Stomach (tissue), 9 donors: ENCODE results near the gene SPATA19. TPM values are rescaled to one million over a fixed set of nuclear protein-coding genes. Genes with fewer than 3 reads are reported as not detected.

Experiments used
- DNase-seq, 2 donors: peaks; one replicate each; pipeline versions ENCODE4 v3.0.0 to v3.0.0-alpha.2; 2013 to 2019
- H3K27ac ChIP-seq, 5 donors: fragments of 200-600 bp in 4 of 5; sonication (generic) in 4 of 5; one replicate each; pipeline ENCODE4 v1.5.1; 2013 to 2019; ENCODE audit warnings: mild to moderate bottlenecking in 1 of 5, moderate library complexity in 1 of 5
- H3K27me3 ChIP-seq, 3 donors: fragments of 200-600 bp; sonication (generic); one replicate each; pipeline ENCODE4 v1.5.1; 2017 to 2019; ENCODE audit warnings: mixed run types in 1 of 3
- H3K36me3 ChIP-seq, 4 donors: fragments of 200-600 bp; sonication (generic); 1 replicate in 3 of 4; 2 replicates in 1 of 4; pipeline ENCODE4 v1.5.1; 2016 to 2019
- H3K4me1 ChIP-seq, 4 donors: fragments of 200-600 bp; sonication (generic); one replicate each; pipeline ENCODE4 v1.5.1; 2016 to 2019
- H3K4me3 ChIP-seq, 4 donors: fragments of 200-600 bp; sonication (generic) in 3 of 4; one replicate each; pipeline ENCODE4 v1.5.1; 2016 to 2019; ENCODE audit warnings: mild to moderate bottlenecking in 1 of 4
- H3K9me3 ChIP-seq, 4 donors: fragments of 200-600 bp; sonication (generic); one replicate each; pipeline ENCODE4 v1.5.1; 2016 to 2019
- EP300 ChIP-seq: sonication (generic); formaldehyde crosslinking; IDR thresholded peaks from one replicate; pipeline ENCODE4 v1.6.1; 2017; ENCODE audit warnings: antibody characterized with exemption
- POLR2A ChIP-seq, 4 donors: fragments of 450-650 bp; IDR thresholded peaks; one replicate each; pipeline ENCODE4 v1.6.1; 2016; ENCODE audit warnings: antibody characterized with exemption in 4 of 4, control low read depth in 2 of 4, mild to moderate bottlenecking in 1 of 4, moderate library complexity in 1 of 4
- POLR2AphosphoS5 ChIP-seq, 3 donors: sonication (generic); formaldehyde crosslinking; IDR thresholded peaks; one replicate each; pipeline ENCODE4 v1.6.1; 2016; ENCODE audit warnings: antibody characterized with exemption in 3 of 3
- WGBS, 5 donors: extraction: QIAGEN DNeasy Blood & Tissue Kit in 3 of 5; methylation state at CpG; one replicate each; pipeline versions ENCODE4 v1.1.5 to v1.1.7; 2013 to 2018; 5-methylcytosine and 5-hydroxymethylcytosine counted together
- intact Hi-C: fragments of 100-400 bp; cut with DNase I; formaldehyde crosslinking; loops from one replicate; pipeline ENCODE4 v1.15.1; 2023; ENCODE audit warnings: low total_unique reads
- polyA plus RNA-seq, 3 donors: library from polyadenylated mRNA; stranded (reverse); fragments of 200-250 nt; gene quantifications; one replicate each; pipeline ENCODE4 v1.2.3, GENCODE V29; 2013
- total RNA-seq, 5 donors: library from RNA; depleted of rRNA; stranded (reverse); fragments of >200 nt; gene quantifications; one replicate each; pipeline versions ENCODE4 v1.1.0 to v1.2.3, GENCODE V29; 2014 to 2016
- TF ChIP-seq, protein P1 (sequence below), 7 experiments: fragments of 450-650 bp in 4 of 7; fragments of 200-600 bp in 3 of 7; sonication (generic) in 3 of 7; IDR thresholded peaks; one replicate each; pipeline ENCODE4 v1.5.1; 2016 to 2019; ENCODE audit warnings: antibody characterized with exemption in 7 of 7, control low read depth in 2 of 7, mild to moderate bottlenecking in 1 of 7
- donor health status: healthy with polysubstance abuse.
- donor health status: Bipolar disorder and iron deficiency.
- donor health status: healthy.

The SPATA19 gene
- total and polyA plus RNA-seq, 8 donors = 0.23 TPM; not detected in 7

DNA sequence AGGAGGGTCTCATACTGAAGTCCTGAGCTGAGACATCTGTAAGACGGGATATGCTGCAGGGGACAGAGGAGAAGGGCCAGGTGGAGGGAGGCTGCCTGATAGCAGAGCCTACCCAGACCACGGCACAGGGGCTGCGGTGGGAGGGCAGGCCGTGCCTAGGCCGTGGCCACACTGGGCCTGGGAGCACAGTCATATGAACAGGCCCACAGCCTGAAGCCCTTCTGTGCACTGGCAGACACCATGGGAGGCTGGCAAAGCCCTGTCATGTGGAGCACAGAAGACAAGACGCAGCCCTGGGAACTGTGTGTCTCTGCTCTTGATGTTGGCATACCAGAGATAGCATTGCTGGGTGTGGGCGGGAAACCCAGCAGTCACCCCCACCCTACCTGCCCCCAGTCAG is 3.3 kb downstream of the SPATA19 start:
- intact Hi-C loops = no loop called here
- peaks cover 0 to 12% (median 7%) of the 10 kb centered on the region in 3 donors for H3K27me3 ChIP-seq
- 62 to 76% (median 67%) methylated on average over 5 to 7 of the region's 7 CpGs for WGBS, 5 donors
- peaks cover 0 to 10% (median 8%) of the 10 kb centered on the region in 4 donors for H3K9me3 ChIP-seq
- no peak overlapping the region for H3K4me3 ChIP-seq
- DNase-seq = no peak
- no peak for TF ChIP-seq POLR2A (IDR thresholded peaks at IDR 0.05)
- TF ChIP-seq, protein P1, sequence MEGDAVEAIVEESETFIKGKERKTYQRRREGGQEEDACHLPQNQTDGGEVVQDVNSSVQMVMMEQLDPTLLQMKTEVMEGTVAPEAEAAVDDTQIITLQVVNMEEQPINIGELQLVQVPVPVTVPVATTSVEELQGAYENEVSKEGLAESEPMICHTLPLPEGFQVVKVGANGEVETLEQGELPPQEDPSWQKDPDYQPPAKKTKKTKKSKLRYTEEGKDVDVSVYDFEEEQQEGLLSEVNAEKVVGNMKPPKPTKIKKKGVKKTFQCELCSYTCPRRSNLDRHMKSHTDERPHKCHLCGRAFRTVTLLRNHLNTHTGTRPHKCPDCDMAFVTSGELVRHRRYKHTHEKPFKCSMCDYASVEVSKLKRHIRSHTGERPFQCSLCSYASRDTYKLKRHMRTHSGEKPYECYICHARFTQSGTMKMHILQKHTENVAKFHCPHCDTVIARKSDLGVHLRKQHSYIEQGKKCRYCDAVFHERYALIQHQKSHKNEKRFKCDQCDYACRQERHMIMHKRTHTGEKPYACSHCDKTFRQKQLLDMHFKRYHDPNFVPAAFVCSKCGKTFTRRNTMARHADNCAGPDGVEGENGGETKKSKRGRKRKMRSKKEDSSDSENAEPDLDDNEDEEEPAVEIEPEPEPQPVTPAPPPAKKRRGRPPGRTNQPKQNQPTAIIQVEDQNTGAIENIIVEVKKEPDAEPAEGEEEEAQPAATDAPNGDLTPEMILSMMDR (IDR thresholded peaks at IDR 0.05) = no peak
- no peak for TF ChIP-seq POLR2AphosphoS5 (IDR thresholded peaks at IDR 0.05)
- no peak for TF ChIP-seq EP300
- H3K36me3 ChIP-seq = no peaks in the 10 kb centered on the region
- no peaks in the 10 kb centered on the region for H3K4me1 ChIP-seq
- H3K27ac ChIP-seq = no peak overlapping the region

DNA sequence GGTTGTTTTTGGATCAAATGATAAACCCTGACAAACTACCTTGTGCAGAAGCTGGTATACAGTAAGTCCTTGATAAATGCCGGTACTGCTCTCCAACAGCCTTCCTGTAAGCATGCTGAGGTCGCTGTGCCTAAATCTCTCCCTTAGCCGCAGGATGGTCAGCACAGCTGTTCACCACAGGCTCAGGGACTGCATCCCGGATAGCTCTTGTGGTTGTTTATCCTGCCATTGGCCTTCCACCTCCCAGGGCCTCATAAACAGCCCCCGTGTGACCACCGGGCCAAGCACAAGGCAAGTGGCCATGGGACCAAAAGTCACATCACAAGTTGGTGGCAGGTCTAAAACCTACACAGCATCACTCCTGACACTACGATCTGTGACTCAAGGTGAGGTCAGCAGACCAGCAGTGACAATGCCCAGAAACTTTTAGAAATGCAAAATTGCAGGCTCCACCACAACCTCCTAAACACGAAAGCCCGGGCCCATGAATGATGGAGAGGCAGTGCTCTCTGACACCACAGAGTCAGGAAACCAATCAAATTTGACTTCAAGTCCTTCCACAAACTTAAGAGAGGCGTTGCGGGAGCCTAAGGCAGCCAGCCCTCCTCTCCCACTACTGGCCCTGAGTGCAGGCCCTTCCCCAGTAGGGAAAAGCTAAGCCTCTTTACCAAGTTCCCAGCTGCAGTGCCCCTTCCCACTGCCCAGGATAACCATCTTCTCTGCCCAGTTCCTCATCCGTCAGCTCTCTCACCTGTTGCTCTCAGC is 3.9 kb downstream of the SPATA19 start:
- Histone ChIP-seq H3K4me3 (no peak overlapping the region), H3K4me1 (no peaks in the 10 kb centered on the region), H3K36me3 (no peaks in the 10 kb centered on the region), H3K9me3 (peaks cover 0 to 10% (median 8%) of the 10 kb centered on the region in 4 donors), H3K27me3 (peaks cover 0 to 15% (median 7%) of the 10 kb centered on the region in 3 donors), H3K27ac (no peak overlapping the region)
- TF ChIP-seq POLR2A (IDR thresholded peaks at IDR 0.05) = no peak
- TF ChIP-seq, protein P1 (IDR thresholded peaks at IDR 0.05) = no peak
- TF ChIP-seq EP300 = no peak
- no peak for TF ChIP-seq POLR2AphosphoS5 (IDR thresholded peaks at IDR 0.05)
- 64 to 76% (median 73%) methylated on average over 12 of the region's 12 CpGs for WGBS, 5 donors
- intact Hi-C loops = no loop called here
- no peak for DNase-seq

DNA sequence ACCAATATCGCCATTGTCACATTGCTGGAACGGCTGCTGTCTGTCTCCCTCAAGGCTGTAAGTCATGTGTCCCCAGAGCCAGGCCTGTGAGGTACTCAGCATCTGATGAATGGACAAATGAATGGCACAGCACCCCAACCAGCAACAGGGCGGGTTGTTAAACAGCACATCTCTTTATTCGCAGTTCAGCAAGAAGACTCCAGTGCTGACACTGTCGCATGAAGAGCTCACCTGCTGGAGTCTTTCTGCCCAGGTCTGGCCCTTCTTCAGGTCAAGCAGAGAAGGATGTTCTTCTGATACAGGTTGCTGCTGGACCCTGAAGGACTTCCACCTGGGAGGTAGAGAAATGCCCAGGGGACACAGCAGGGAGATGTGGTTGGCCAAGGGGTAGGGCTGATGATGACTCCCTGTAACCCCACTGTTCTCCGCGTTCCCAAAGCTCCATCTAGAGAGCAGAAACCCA is 4.8 kb downstream of the SPATA19 start:
- intact Hi-C loops = no loop called here
- Histone ChIP-seq H3K36me3 (no peaks in the 10 kb centered on the region), H3K4me1 (no peaks in the 10 kb centered on the region), H3K9me3 (peaks cover 0 to 10% (median 8%) of the 10 kb centered on the region in 4 donors), H3K27me3 (peaks cover 0 to 19% (median 7%) of the 10 kb centered on the region in 3 donors), H3K27ac (no peak overlapping the region), H3K4me3 (no peak overlapping the region)
- WGBS, 5 donors = 84 to 90% (median 88%) methylated on average over 7 of the region's 7 CpGs
- TF ChIP-seq EP300 (no peak), POLR2A (IDR thresholded peaks at IDR 0.05) (no peak), POLR2AphosphoS5 (IDR thresholded peaks at IDR 0.05) (no peak)
- TF ChIP-seq, protein P1 (IDR thresholded peaks at IDR 0.05) = no peak
- DNase-seq = no peak

DNA sequence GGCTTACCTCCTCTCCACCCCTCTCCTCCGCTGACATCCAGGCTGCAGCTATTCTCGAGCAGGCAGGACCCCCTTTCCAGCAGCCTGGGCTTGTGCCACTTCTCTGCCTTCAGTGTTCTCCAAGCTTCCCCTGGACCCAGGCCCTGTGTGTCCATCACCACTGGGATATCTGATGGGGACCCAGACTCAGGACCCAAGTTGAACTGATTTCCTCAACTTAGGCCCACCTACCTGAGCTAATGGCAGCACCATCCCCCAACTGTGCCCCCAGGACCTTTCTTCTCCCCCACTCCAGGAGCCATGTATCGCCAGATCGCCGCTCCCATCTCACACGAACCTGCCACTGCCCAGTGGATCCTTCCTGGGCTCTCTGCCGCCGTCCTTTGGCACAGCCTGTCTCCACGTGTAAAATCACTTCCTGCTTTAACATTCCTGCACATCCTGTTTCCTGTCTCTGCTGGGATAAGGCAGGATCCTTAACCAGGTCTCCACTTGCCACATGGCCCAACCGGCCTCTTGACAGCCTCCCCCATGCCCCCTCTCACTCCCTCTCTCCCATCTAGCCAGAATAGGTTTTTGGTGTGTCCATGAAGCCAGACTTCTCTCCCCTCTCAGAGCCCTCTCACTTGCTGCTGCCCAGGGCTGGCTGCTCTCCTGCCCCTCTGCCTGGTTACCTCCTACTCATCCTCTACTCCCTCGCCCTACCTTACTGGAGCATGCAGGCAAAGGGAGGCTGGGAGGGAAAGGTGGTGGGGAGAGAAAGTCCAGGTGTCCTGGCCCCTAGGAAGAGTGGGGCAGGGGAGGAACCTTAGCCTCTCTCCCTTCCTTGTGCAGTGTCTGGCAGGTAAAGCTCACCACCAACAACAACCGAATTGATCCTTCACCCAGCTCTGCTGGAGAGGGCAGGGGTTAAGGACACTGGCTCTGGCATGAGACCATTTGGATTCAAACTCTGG is 9.4 kb downstream of the SPATA19 start:
- Histone ChIP-seq H3K27me3 (peaks cover 0 to 22% (median 7%) of the 10 kb centered on the region in 3 donors), H3K9me3 (peaks cover 0 to 10% (median 8%) of the 10 kb centered on the region in 4 donors), H3K27ac (no peak overlapping the region), H3K4me3 (no peak overlapping the region), H3K36me3 (no peaks in the 10 kb centered on the region), H3K4me1 (peaks cover 0 to 12% (median 0%) of the 10 kb centered on the region in 4 donors)
- intact Hi-C loops = loop anchor here (10.0 kb wide), 1 partner anchor 761 kb away; no protein-coding TSS in a partner anchor
- TF ChIP-seq EP300 (no peak), POLR2A (IDR thresholded peaks at IDR 0.05) (no peak), POLR2AphosphoS5 (IDR thresholded peaks at IDR 0.05) (no peak)
- TF ChIP-seq, protein P1 (IDR thresholded peaks at IDR 0.05) = no peak
- WGBS, 5 donors = 54 to 73% (median 57%) methylated on average over 12 of the region's 12 CpGs
- DNase-seq = no peak
